SK-N-SH treated with all-trans-retinoic acid at 6 μM for 48 hours (cell line): Measurements from ENCODE around the gene QPRT.

Experiments
- SNAI2 ChIP-seq: fragments of 250-450 bp; sonication (Bioruptor Pico); IDR thresholded peaks from 2 replicates; pipeline ENCODE4 v1.5.0; 2020; ENCODE audit warnings: mild to moderate bottlenecking, moderate library complexity
- ZFP3 ChIP-seq: fragments of 250-450 bp; sonication (Bioruptor Pico); IDR thresholded peaks from 2 replicates; pipeline ENCODE4 v1.5.0; 2020; ENCODE audit warnings: mild to moderate bottlenecking, moderate library complexity
- ZNF565 ChIP-seq: fragments of 450-650 bp; formaldehyde crosslinking; conservative IDR thresholded peaks from 2 replicates; pipeline ENCODE4 v1.5.0; 2020; ENCODE audit warnings: low read depth, mild to moderate bottlenecking, moderate library complexity
- ZNF70 ChIP-seq: fragments of 450-650 bp; formaldehyde crosslinking; IDR thresholded peaks from 2 replicates; pipeline ENCODE4 v1.5.0; 2020; ENCODE audit warnings: mild to moderate bottlenecking, moderate library complexity

- TF ChIP-seq ZFP3 (no peak), ZNF70 (no peak), ZNF565 (no peak), SNAI2 (no peak)
These were observed 51.7 kb downstream of the QPRT start for GRCh38 chr16:29730649-29731048.
